H9 (cell line): ENCODE data around the gene SMARCA2. TPM values are rescaled to one million over a fixed set of nuclear protein-coding genes. Genes with fewer than 3 reads are reported as not detected.

Experiments
- DNase-seq: peaks from one replicate; pipeline ENCODE4 v3.0.0-alpha.2; 2017
- H2AFZ ChIP-seq: one replicate; pipeline ENCODE4 v1.6.1; 2013; ENCODE audit warnings: mild to moderate bottlenecking, low read length, control low read depth, moderate library complexity
- H2AK5ac ChIP-seq: 2 replicates; pipeline ENCODE4 v1.6.1; 2013; ENCODE audit warnings: low read length, control low read depth, mixed read lengths; ENCODE audit not compliant: insufficient read length
- H2BK120ac ChIP-seq: one replicate; pipeline ENCODE4 v1.6.1; 2013; ENCODE audit warnings: low read depth, mild to moderate bottlenecking, low read length, control low read depth, inconsistent platforms; ENCODE audit not compliant: poor library complexity, severe bottlenecking
- H2BK12ac ChIP-seq: 2 replicates; pipeline ENCODE4 v1.6.1; 2013; ENCODE audit warnings: low read length, control low read depth, mixed read lengths, low read depth; ENCODE audit not compliant: insufficient read length
- H2BK15ac ChIP-seq: 2 replicates; pipeline ENCODE4 v1.6.1; 2013; ENCODE audit warnings: low read depth, low read length, control low read depth
- H2BK20ac ChIP-seq: one replicate; pipeline ENCODE4 v1.6.1; 2013; ENCODE audit warnings: low read depth, mild to moderate bottlenecking, low read length, control low read depth, inconsistent platforms; ENCODE audit not compliant: poor library complexity, severe bottlenecking
- H2BK5ac ChIP-seq: 2 replicates; pipeline ENCODE4 v1.6.1; 2013; ENCODE audit warnings: low read length, control low read depth, mixed read lengths; ENCODE audit not compliant: insufficient read length
- H3K14ac ChIP-seq: 2 replicates; pipeline ENCODE4 v1.6.1; 2013; ENCODE audit warnings: low read length, control low read depth; ENCODE audit not compliant: insufficient read depth
- H3K18ac ChIP-seq: 2 replicates; pipeline ENCODE4 v1.6.1; 2013; ENCODE audit warnings: low read depth, mild to moderate bottlenecking, mixed read lengths, low read length, control low read depth; ENCODE audit not compliant: insufficient read length
- H3K23ac ChIP-seq: 2 replicates; pipeline ENCODE4 v1.6.1; 2013; ENCODE audit warnings: low read length, control low read depth, mixed read lengths, low read depth; ENCODE audit not compliant: insufficient read length
- H3K23me2 ChIP-seq: 2 replicates; pipeline ENCODE4 v1.6.1; 2013; ENCODE audit warnings: low read depth, mild to moderate bottlenecking, mixed read lengths, low read length, control low read depth; ENCODE audit not compliant: insufficient read length, poor library complexity, severe bottlenecking
- H3K27ac ChIP-seq: 2 replicates; pipeline ENCODE4 v1.5.1; 2013; ENCODE audit warnings: low read length, control low read depth, mixed read lengths, low read depth; ENCODE audit not compliant: insufficient read length
- H3K27me3 ChIP-seq: 2 replicates; pipeline ENCODE4 v1.6.1; 2013; ENCODE audit warnings: low read length, control low read depth, inconsistent platforms; ENCODE audit not compliant: insufficient read depth
- H3K4ac ChIP-seq: 2 replicates; pipeline ENCODE4 v1.6.1; 2013; ENCODE audit warnings: low read depth, mild to moderate bottlenecking, control low read depth, inconsistent platforms, low read length, moderate library complexity
- H3K4me1 ChIP-seq: 2 replicates; pipeline ENCODE4 v1.6.1; 2013; ENCODE audit warnings: low read length, control low read depth, inconsistent platforms; ENCODE audit not compliant: insufficient read depth
- H3K4me2 ChIP-seq: 2 replicates; pipeline ENCODE4 v1.6.1; 2013; ENCODE audit warnings: low read length, control low read depth, mixed read lengths; ENCODE audit not compliant: insufficient read length, insufficient read depth
- H3K56ac ChIP-seq: 2 replicates; pipeline ENCODE4 v1.6.1; 2013; ENCODE audit warnings: low read depth, mild to moderate bottlenecking, mixed read lengths, low read length, control low read depth; ENCODE audit not compliant: insufficient read length
- H3K79me1 ChIP-seq: 2 replicates; pipeline ENCODE4 v1.6.1; 2013; ENCODE audit warnings: low read depth, mild to moderate bottlenecking, moderate library complexity, low read length, control low read depth, inconsistent platforms; ENCODE audit not compliant: insufficient read depth, poor library complexity, severe bottlenecking
- H3K79me2 ChIP-seq: 2 replicates; pipeline ENCODE4 v1.6.1; 2013; ENCODE audit warnings: low read length, control low read depth, inconsistent platforms; ENCODE audit not compliant: insufficient read depth
- H3K9ac ChIP-seq: 2 replicates; pipeline ENCODE4 v1.6.1; 2013; ENCODE audit warnings: low read length, control low read depth, mixed read lengths; ENCODE audit not compliant: insufficient read length; ENCODE audit errors: extremely low read depth
- H3K9me3 ChIP-seq: one replicate; pipeline ENCODE4 v1.6.1; 2013; ENCODE audit warnings: low read depth, low read length, inconsistent platforms; ENCODE audit not compliant: control insufficient read depth
- H3T11ph ChIP-seq: one replicate; pipeline ENCODE4 v1.6.1; 2013; ENCODE audit warnings: mild to moderate bottlenecking, low read length, control low read depth, inconsistent platforms
- H4K20me1 ChIP-seq: one replicate; pipeline ENCODE4 v1.6.1; 2013; ENCODE audit not compliant: control insufficient read depth, insufficient read length, insufficient read depth
- H4K5ac ChIP-seq: 2 replicates; pipeline ENCODE4 v1.6.1; 2013; ENCODE audit warnings: low read depth, mild to moderate bottlenecking, mixed read lengths, low read length, control low read depth; ENCODE audit not compliant: insufficient read length
- H4K8ac ChIP-seq: replicated peaks from 2 replicates; pipeline ENCODE4 v1.6.1; 2013; ENCODE audit warnings: low read length, control low read depth, mixed read lengths, low read depth; ENCODE audit not compliant: insufficient read length
- H4K91ac ChIP-seq: 2 replicates; pipeline ENCODE4 v1.6.1; 2013; ENCODE audit warnings: low read depth, mild to moderate bottlenecking, moderate library complexity, mixed read lengths, low read length, control low read depth; ENCODE audit not compliant: insufficient read length
- H3K27ac Mint-ChIP-seq, 3 experiments: 2 replicates in 2 of 3; 3 replicates in 1 of 3; pipeline ENCODE4 v1.8.0; 2020 to 2021; ENCODE audit warnings: mixed read lengths in 3 of 3, mild to moderate bottlenecking in 1 of 3, moderate library complexity in 1 of 3
- H3K27me3 Mint-ChIP-seq: 2 replicates; pipeline ENCODE4 v1.8.0; 2021; ENCODE audit warnings: low read depth, mild to moderate bottlenecking, moderate library complexity, mixed read lengths
- H3K36me3 Mint-ChIP-seq, 3 experiments: 2 replicates in 2 of 3; 3 replicates in 1 of 3; pipeline ENCODE4 v1.8.0; 2020 to 2021; ENCODE audit warnings: low read depth in 3 of 3, mixed read lengths in 3 of 3; ENCODE audit not compliant: insufficient read depth in 1 of 3
- H3K4me1 Mint-ChIP-seq, 2 experiments: 2 replicates each; pipeline ENCODE4 v1.8.0; 2020; ENCODE audit warnings: mixed read lengths in 2 of 2
- H3K4me3 Mint-ChIP-seq, 2 experiments: 2 replicates in 1 of 2; 3 replicates in 1 of 2; pipeline ENCODE4 v1.8.0; 2020 to 2021; ENCODE audit warnings: mild to moderate bottlenecking in 2 of 2, mixed read lengths in 2 of 2, moderate library complexity in 1 of 2
- H3K9me3 Mint-ChIP-seq, 2 experiments: 2 replicates in 1 of 2; 3 replicates in 1 of 2; pipeline ENCODE4 v1.8.0; 2020; ENCODE audit warnings: mild to moderate bottlenecking in 2 of 2, mixed read lengths in 2 of 2, moderate library complexity in 1 of 2
- WGBS: extraction: QIAGEN DNeasy Blood & Tissue Kit; methylation state at CpG from one replicate; pipeline ENCODE4 v1.1.7; 2013; ENCODE audit warnings: missing lambda C conversion rate, low lambda C conversion rate, mixed read lengths; ENCODE audit not compliant: insufficient read length; ENCODE audit errors: extremely low coverage; 5-methylcytosine and 5-hydroxymethylcytosine counted together
- total RNA-seq: library from RNA; stranded (reverse); gene quantifications from 2 replicates; pipeline ENCODE4 v1.2.1, GENCODE V29; 2021
- TF ChIP-seq, protein P1 (sequence below): fragments of 200-600 bp; sonication (generic); conservative IDR thresholded peaks from 3 replicates; pipeline ENCODE4 v1.8.0; 2021; ENCODE audit warnings: antibody characterized with exemption, mild to moderate bottlenecking

Gene SMARCA2
- total RNA-seq, 1 experiment from 2014 or later: 15.3 TPM

DNA sequence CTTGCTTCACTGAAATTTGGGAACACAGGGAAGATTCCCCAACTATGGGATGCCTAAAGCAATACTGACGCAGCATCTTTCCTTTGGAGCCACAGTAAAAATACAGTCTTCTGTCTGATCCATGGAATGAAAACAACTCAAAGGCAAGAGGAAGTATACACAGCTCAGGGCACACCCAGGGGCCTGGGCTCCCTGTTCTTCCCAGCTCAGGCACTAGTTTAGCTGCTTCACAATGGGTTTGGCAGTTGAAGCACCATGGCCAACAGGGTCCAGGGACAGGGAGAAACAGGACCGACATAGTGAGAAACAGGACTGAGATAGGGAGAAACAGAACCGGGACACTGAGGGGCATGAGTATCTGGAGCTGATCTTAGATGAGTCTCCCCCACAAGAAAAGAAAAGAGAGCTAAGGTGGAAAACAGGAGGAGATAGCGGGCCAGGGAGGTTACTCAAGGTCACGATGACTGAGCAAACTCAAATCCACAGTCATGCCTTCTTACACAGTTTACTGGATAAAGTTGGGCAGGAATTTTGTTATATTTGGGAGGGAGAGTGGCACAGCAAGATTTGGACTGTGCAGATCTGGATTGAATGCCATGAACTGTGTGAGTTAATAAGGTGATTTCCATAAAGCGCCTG lies 198.8 kb downstream of the SMARCA2 start:
- Histone ChIP-seq H2BK12ac (no peak overlapping the region), H3K79me1 (no peaks in the 10 kb centered on the region), H4K91ac (no peak overlapping the region), H2BK120ac (no peak overlapping the region), H2AFZ (no peak overlapping the region), H3K79me2 (no peaks in the 10 kb centered on the region), H2BK15ac (no peak overlapping the region), H2AK5ac (no peak overlapping the region), H3K9me3 (no peaks in the 10 kb centered on the region), H3K4ac (no peak overlapping the region), H3K56ac (no peak overlapping the region), H3K27ac (no peak overlapping the region), H4K5ac (no peak overlapping the region), H4K20me1 (no peaks in the 10 kb centered on the region), H3K4me2 (no peak overlapping the region), H3K9ac (no peak overlapping the region), H3K4me1 (no peaks in the 10 kb centered on the region), H3K18ac (no peak overlapping the region), H3K23me2 (no peaks in the 10 kb centered on the region), H3K27me3 (no peaks in the 10 kb centered on the region), H2BK5ac (no peak overlapping the region), H3K23ac (no peak overlapping the region), H2BK20ac (no peak overlapping the region), H3T11ph (no peak overlapping the region), H4K8ac (no peak overlapping the region), H3K14ac (no peak overlapping the region)
- no peaks in the 10 kb centered on the region for H3K36me3 Mint-ChIP-seq
- peaks cover 7 to 9% of the 10 kb centered on the region in 2 experiments for H3K4me1 Mint-ChIP-seq
- TF ChIP-seq, protein P1, sequence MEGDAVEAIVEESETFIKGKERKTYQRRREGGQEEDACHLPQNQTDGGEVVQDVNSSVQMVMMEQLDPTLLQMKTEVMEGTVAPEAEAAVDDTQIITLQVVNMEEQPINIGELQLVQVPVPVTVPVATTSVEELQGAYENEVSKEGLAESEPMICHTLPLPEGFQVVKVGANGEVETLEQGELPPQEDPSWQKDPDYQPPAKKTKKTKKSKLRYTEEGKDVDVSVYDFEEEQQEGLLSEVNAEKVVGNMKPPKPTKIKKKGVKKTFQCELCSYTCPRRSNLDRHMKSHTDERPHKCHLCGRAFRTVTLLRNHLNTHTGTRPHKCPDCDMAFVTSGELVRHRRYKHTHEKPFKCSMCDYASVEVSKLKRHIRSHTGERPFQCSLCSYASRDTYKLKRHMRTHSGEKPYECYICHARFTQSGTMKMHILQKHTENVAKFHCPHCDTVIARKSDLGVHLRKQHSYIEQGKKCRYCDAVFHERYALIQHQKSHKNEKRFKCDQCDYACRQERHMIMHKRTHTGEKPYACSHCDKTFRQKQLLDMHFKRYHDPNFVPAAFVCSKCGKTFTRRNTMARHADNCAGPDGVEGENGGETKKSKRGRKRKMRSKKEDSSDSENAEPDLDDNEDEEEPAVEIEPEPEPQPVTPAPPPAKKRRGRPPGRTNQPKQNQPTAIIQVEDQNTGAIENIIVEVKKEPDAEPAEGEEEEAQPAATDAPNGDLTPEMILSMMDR: no peak
- no peaks in the 10 kb centered on the region for H3K9me3 Mint-ChIP-seq
- H3K27ac Mint-ChIP-seq: peak overlapping the region in 1 of 3 experiments; percentile 78; a peak in 2 of 7 replicates
- DNase-seq: no peak
- no peaks in the 10 kb centered on the region for H3K27me3 Mint-ChIP-seq
- no peak overlapping the region for H3K4me3 Mint-ChIP-seq
- WGBS: no CpG with 5 or more reads among the region's 6 CpGs
